Fibroblast of gingiva (primary cell): ENCODE data around the gene DOCK4.
"Not testable (repeated sequence)": the region's sequence is repeated elsewhere in the genome, so short reads cannot be mapped to it uniquely, and the experiment has no call there.

Experiments used
- DNase-seq: peaks from one replicate; pipeline ENCODE4 v3.0.0-alpha.2; 2011; ENCODE audit warnings: low read depth

Gene DOCK4

DNA sequence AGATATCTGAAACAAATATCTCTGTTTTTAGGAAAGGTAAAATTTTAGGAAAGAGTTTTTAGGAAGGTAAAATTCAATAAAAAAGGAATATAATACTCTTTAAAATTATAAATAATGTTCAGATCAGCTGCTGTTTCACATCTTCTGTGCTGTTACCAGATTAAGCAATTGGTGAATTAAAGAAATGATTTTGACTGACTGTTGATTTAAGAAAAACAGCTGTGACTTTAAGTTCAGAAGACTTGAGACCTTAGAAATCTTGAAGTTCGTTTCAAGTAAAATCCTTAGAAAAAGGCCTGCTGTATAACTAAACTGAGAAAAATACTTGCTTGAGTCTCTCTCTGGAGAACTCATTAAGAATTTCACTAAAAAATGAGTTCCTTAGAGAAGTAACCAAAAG is 250.6 kb downstream of the DOCK4 start:
- DNase-seq, result no peak

DNA sequence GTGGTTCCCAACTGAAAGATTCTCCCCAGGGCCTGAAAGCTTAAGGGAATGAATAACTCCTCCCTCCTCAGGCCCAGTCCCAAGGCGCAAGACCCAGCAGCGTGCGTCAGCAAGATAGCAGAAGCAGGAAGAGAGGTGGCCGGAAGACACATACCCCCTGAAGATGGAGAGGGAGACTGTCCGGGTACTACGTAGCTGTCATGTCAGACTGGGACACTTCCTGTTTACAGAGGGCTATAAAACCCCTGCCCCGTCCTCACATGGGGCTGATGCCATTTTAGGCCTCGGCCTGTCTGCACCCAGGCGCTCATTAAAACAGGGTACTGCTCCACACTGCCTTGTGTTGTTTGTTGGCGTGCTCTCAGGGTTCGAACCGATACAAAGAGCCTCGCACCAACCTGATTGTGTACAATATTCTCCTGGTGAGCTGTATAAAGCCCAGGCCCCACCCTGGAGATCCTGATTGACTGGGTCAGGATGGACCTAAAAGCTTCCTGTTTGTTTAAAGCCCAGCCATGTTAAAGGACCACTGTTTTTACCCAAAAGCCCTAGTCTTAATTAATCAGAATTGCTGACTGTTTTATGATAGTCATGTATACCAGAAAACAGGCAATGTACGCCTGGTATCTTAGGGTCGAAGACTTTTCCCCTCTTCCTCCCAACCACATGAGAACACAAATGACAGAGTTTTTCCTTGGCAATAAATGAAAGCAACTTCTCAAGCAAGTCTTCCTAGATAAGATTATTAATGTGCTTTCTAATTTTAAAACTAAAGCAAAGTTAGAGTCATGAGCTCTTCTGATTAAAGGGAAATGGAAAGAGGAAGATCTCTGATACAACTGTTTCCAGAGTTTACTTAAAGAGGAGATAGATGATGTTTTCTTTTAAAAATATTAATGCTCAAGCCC is 251.5 kb downstream of the DOCK4 start:
- DNase-seq, result no peak

DNA sequence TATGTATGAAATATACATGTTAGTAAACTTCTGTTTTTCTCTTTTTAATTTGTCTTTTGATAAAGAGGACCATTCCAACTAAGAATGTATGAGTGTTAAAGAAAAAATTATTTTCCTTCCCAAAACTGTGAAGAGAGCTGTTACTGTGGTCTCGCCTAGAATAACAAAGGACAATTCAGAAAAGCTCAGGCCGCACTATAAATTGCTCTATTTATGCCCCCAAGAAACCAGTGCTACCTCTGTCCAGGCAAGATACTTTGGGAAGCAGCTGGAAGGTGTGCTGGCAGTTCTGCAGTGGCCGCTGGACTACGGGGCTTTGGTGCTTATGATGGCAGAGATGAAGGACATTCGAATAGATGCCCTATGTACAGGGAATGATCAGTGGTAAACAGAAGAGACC is 252.1 kb downstream of the DOCK4 start:
- DNase-seq, result no peak

DNA sequence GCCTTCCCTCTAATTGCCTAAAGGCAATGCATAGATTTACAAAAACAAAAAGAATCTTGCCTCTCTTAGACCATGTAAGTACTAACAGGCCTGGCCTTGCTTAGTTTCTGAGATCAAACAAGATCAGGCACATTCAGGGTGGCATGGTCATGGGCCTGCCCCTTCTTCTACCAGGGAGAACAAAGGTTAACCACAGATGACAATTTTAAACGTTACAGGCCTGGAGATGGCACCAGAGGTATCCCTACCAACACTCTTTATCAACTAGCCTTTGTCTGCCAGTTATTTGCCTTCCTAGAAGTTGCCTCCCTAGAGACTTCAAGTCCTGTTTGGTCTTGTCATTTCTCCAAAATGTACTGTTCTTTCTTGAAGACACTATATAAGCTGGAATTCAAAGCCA is 252.6 kb downstream of the DOCK4 start:
- peak; percentile 57 for DNase-seq

DNA sequence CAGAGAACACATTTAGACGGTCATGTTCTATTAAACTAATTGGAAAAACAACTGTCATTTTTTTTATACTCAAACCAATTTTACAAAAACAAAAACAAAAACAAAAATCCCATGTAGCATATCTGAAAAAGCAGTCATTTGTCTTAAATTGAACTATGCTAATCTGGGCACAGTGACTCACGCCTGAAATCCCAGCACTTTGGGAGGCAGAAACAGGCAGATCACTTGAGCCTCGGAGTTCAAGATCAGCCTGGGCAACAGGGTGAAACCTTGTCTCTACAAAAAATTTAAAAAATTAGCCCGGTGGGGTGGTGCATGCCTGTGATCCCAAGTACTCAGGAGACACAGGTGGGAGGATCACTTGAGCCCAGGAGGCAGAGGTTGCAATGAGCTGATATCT is 253.4 kb downstream of the DOCK4 start:
- DNase-seq, result no peak

DNA sequence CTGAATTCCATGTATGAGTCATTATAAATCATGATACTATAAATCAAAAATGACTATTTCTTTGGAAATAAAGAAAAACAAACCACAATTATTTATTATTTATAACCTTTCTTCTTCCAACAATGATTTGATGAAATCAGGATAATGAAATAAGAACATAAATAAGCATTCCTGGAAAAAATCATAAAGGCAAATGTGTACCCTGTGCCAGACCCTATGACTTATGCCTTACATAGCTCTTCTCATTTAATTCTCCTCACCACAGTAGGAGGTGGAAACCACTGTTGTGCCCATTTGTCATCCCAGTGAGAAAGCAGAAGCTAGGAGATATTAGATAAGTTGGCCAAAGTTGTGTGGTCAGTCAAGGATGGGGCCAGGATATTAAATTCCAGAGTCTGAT is 255.1 kb downstream of the DOCK4 start:
- DNase-seq, result no peak

DNA sequence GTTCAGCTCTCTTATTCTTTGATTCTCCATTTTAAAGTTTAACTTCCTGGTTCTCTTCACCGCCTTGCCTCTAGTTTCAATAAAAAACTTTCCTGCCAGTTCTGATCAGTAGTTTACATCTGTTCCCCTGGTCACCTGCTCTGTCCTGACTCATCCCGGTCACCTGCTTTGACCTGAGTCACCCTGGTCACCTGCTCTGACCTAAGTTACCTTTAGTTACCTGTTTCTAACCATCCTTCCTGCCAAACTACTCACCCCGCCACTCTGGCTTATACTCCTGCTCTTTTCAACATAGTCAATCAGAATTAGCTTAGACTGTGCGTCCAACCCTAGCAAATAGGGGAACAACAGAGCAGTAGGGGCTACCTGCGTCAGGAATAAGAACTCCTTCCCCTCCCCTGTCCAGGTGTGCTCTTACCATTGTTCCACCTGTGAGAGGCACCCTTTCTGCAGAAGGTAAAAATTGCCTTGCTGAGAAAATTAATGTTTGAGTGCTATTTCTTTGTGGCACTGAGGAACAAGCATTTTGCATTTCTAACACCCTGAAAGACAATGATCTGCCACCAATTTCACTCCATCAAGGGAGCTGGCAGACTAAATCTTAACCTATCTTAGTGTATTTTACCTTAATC is 263.6 kb downstream of the DOCK4 start:
- no peak for DNase-seq

DNA sequence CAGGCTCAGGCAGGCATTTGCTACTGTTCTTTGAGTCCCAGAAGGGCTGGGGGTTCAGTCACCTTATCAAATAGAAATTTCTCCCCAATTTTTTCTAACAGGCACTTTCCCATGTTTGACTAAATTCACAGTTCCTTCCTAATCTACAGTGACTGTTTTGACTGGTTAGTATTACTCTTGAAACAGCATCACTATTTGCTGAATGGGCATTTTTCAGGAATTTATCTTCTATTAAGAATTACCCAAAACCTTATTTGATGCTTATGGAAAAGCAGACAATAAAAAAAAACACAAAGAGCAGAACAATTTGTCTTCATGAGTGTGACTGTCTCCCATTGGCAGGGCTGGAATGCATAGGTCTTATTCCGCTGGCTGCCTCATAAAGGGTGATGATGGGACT is 269.0 kb downstream of the DOCK4 start:
- DNase-seq, result no peak

DNA sequence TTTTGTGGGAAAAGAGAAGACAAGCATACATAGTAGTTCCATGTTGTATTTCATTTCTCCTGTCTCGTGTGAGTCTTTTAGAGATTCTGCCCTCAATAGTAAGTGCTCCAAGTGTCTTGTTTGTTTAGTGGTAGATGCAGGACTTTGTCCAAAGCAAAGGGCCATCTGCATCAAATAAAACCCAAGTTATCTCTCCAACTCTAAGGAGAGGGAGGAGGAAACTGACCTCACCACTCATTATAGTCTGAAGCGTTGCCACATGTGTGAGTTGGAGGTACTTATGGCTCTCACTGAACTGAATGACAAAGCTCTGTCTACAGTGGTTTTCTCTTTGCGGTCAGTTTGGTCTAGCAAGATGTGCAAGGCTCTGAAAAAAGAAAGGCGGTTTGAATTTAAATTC is 272.6 kb downstream of the DOCK4 start:
- DNase-seq, result peak; percentile 48

DNA sequence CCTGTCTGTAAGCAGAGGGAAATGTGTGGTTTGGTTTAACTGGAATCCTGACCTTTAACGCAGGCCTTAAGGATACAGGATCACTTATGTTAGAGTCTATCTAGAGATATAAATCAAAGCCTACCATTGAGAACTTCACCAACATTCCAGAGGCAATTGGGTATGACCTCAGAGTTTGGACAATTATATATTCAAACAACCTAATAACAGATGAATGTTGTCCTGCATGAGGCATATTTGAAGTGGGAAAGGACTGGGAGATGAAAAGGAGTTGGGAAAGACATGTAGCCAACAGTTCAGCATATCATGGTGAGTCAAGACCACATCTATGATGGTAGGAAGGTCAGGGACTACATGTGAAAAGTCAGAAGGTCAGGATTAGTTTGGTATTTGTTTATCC is 274.2 kb downstream of the DOCK4 start:
- no peak for DNase-seq

DNA sequence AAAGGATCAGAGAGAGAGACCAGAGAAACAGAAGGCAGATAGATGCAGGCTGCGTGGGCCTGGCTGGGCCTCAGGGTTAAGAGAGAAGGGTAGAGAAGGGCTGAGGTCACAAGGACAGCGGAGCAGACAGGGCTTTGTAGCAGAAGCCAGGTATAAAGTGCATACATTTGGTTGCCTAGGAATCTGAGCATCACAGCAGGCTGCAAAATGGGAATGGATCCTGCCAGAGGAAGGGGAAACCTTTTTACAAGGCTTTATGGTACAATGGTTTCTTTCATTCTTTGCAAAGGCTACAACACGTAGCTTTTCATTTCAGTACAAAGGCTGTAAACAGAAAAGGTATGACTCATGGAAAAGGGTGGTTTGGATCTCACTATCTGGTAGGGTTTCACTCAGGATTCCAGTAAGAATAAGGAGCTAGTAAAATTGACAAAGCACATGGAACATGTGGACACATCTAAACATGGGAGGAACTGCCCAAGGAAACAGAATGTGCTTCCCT is 275.1 kb downstream of the DOCK4 start:
- DNase-seq, result peak; percentile 16

DNA sequence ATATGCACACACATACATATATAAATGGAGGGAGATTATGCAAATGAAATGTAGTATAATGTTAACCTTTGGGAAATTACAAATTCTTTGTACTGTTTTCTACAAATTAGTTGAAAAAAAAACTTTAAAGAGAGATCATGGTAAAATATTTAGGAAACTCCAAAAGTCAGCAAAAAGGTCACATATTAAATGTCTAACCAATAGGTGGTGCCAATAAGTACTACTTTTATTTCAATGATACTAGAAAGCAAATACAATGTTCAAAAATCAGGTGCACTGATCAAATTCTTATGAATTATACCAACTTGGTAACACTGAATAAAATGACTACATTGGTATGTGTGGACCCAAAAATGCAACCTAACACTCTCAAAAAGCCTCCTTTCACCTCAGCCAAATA is 276.9 kb downstream of the DOCK4 start:
- no peak for DNase-seq

DNA sequence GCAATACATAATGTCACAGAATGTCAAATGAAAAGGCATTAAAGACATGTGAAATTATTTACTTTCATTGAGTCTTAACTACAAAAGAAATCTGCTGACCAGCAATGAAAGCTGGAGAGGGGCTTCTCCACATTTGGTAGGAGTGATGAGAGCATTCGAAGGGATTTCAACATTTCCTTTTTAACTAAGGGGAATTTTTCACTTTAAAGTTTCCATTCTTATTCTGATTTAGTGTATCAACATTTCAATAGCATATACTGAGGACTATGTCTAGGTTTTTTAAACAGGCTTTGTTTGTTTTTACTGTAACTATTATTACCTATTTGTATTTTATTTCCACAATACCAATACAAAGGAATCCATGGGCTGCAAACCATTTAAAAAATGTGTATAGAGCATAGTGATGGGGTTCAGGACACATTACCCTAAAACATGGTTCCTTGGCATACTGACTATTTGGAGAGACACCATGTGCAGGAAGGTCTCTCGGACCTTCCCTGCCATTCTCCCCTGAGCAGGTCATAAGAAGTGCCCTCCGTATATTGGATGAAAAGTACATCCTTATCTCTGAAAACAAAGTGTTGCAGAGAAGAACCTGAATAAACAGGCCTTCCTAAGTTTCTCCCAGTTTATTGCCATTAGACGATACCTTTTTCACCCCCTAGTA is 278.7 kb downstream of the DOCK4 start:
- DNase-seq, result no peak

DNA sequence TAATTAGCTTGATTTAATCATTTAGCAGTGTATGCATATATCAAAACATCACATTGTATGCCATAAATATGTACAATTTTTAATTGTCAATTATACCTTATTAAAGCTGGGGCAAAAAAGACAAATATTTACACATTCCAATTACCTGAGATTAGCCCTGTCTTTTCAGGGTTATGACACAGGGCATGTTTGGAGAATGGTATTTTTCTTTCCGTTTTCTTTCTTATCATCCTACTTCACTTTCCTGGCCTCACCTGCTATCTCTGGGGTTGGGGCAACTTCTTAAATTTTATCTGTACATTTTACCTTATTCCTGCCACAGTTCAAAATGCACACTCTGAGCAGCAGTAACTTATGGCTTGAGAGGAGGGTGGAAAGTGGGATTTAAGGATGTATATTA is 285.9 kb downstream of the DOCK4 start:
- DNase-seq, result no peak

DNA sequence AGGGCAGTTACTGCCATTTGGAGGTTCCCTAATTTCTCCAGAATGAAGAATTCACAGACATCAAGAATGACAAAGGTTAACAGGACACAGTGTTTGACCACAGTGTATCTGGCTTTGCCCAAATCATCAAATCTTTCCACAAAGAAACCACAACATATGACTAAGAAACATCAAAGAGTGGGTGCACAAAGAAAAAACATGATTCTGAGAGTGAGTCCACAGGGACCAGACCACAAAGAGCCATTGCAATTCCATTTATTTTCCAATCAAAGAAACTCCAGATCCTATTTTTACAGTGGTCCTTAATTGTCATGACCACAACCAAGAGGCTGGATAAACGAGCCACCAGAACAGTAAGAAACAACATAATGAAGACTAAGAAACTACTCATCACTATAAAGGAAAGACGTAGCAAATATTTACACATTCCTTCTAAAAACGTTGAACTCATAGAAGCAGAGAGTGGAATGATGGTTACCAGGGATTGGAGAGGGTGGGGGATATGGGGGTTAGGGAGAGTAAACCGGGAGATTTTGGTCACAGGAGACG is 286.5 kb downstream of the DOCK4 start:
- DNase-seq, result no peak

DNA sequence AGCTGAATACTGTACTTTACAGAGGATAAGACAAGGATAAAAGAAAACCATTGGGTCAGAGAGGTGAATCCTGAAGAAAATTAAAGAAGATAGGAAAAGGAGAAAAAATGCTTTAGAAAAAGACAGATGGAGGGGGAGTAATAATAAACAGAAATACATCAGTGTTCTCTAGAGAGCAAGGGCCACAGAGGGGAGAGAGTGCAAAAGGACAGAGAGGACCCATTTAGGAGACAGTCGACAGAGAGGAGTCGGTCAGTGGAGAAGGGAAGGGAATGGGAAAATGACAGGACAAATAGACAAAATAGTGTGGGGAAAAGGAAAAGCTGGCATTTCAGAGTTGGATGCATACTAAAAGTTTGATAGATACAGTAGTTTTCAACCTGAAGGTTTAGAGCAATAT is 287.0 kb downstream of the DOCK4 start:
- no peak for DNase-seq

DNA sequence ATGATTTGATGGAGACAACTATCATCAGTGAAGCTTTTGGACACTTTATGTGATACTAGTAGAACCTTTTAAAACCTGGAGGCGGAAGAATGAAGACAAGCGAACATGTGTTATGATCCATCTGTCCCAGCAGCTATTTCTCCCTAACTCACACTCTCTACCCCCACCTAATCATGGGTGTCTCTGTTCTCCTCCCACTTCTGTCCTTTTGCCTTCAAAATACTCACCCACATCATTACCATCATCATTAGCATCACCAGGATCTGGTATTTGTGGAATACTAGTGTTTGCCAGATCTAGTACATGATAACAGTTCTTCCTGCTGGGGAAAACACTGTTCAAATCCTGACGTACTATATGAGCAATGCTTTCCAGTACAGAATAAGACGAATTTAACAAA is 287.7 kb downstream of the DOCK4 start:
- no peak for DNase-seq

DNA sequence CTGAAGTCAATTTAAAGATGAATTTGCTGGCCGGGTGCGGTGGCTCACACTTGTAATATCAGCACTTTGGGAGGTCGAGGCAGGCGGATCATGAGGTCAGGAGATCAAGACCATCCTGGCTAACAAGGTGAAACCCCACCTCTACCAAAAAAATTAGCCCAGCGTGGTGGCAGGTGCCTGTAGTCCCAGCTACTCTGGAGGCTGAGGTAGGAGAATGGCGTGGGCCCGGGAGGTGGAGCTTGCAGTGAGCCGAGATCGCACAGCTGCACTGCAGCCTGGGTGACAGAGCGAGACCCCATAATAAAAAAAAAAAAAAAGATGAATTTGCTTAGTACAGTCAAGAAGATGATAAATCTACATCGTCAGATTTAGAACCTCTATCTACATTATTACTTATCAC is 288.8 kb downstream of the DOCK4 start:
- DNase-seq, result not testable (repeated sequence)

DNA sequence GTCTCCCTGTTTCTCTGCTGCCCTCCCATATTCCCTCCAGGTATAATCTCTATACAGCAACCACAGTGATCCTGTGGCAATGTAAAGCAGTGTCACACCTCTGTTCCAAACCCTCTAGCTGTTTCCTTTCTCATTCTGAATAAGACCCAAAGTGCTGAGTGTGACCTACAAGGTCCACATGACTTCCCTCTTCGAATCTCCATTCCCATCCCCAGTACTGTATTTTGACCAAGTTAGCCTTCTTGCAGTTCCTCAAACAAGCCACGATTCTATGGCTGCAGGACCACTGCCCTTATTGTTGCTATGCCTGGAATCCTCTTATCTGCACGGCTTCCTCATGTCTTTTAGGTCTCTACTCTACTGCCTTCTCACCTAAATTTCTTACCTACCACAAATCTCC is 291.9 kb downstream of the DOCK4 start:
- DNase-seq, result no peak

DNA sequence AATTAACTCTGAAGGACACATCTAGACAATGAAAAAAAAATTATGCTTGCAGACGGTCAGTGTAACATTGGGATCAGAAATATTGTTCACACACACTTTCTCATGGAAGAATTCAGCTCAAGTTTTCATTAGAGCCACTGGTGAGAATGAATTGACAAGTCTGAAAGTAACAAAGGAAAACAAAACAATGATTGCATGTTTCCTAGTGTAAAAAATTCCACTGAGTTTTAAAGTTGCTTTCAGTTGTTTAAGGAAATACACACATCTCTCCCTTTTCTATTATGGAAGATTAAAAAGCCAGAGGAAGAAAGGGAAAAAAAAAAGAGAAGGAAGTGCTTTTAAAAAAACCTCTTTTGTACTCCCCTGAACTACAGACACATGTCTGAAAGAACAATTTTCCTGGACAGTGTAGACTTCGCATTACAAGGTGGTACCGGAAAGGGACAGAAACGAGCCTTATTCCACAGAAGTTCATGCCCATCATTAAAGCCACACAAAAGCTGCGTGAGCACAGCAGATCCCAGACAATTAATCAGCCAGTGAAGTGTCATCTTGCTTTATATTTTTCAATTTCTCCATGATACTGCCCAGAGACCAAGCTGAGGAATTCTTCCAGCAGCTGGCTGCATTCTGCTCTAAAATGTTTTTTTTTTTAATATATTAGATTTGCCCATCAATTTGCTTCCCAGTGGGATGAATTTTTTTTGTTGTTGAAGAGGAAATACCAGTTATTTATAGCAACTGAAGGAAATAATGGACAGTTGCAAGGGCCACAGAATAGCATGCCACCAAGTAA is 294.8 kb downstream of the DOCK4 start:
- DNase-seq, result no peak

DNA sequence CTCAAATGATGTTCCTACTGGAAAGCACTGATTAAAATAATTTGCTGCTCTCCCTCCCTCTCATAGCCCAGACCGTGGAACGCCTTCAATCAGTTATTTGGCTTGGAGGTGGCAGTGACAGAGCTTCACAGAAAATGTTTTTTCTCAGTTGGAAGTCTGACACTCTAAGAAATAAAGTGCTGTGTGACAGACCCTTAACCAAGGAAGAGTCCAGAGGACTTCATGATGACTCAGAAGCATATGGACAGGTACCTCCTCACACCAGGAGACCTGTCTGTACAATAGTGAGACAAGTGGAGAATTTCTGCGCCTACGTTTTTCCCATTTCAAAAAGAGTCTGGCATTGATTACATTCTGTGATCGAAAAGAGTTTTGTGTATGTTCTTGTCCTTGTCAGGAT is 295.5 kb downstream of the DOCK4 start:
- no peak for DNase-seq

DNA sequence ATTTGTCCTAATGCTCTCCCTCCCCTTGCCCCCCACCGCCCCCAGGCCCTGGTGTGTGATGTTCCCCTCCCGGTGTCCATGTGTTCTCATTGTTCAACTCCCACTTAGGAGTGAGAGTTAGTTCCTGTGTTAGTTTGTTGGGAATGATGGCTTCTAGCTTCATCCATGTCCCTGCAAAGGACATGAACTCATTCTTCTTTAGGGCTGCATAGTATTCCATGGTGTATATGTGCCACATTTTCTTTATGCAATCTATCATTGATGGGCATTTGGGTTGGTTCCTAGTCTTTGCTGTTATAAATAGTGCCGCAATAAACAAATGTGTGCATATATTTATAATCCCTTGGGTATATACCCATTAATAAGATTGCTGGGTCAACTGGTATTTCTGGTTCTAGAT is 297.5 kb downstream of the DOCK4 start:
- DNase-seq, result not testable (repeated sequence)
